PC-9 (cell line): Measurements from ENCODE around the gene UST. TPM values are rescaled to one million over a fixed set of nuclear protein-coding genes. Genes with fewer than 3 reads are reported as not detected.
"Not testable (repeated sequence)": the region's sequence is repeated elsewhere in the genome, so short reads cannot be mapped to it uniquely, and the experiment has no call there.

ENCODE experiments used
- BruUV-seq: library from RNA; stranded (reverse); fragments of 400-500 nt; replicated peaks from 2 replicates; lab custom pipeline; 2021; lab: Mats Ljungman, UMichigan
- CTCF ChIA-PET: fragments of 300-600 bp; sonication (Branson Sonifier 250); formaldehyde crosslinking; loops from one replicate; lab custom pipeline; 2022; ENCODE audit warnings: antibody characterized with exemption; lab: Charles Lee
- POLR2A ChIA-PET: fragments of 300-600 bp; sonication (Branson Sonifier 250); formaldehyde crosslinking; loops from one replicate; lab custom pipeline; 2022; ENCODE audit warnings: antibody characterized with exemption; ENCODE audit not compliant: unreplicated experiment; lab: Charles Lee
- DNase-seq, 2 experiments: peaks; one replicate each; pipeline versions ENCODE4 v3.0.0 to v3.0.0-alpha.2; 2015 to 2022; ENCODE audit warnings: mixed read lengths in 1 of 2
- H2AFZ ChIP-seq: fragments of 200-600 bp; sonication (generic); 2 replicates; pipeline ENCODE4 v1.8.1; 2017; ENCODE audit warnings: antibody characterized with exemption
- H3F3A ChIP-seq: fragments of 200-600 bp; sonication (generic); 2 replicates; pipeline ENCODE4 v1.8.1; 2017; ENCODE audit warnings: antibody characterized with exemption, mild to moderate bottlenecking, low read depth; ENCODE audit not compliant: insufficient read depth
- H3K27ac ChIP-seq: fragments of 200-600 bp; sonication (generic); 2 replicates; pipeline ENCODE4 v1.6.1; 2016; ENCODE audit warnings: mixed run types
- H3K27me3 ChIP-seq: fragments of 200-600 bp; sonication (generic); 2 replicates; pipeline ENCODE4 v1.6.1; 2016; ENCODE audit warnings: low read depth, mixed run types; ENCODE audit not compliant: insufficient read depth
- H3K36me3 ChIP-seq: fragments of 200-600 bp; sonication (generic); 2 replicates; pipeline ENCODE4 v1.6.1; 2016; ENCODE audit warnings: low read depth, mixed run types
- H3K4me1 ChIP-seq: fragments of 200-600 bp; sonication (generic); replicated peaks from 2 replicates; pipeline ENCODE4 v1.6.1; 2016; ENCODE audit warnings: mixed run types; ENCODE audit not compliant: insufficient read depth
- H3K4me2 ChIP-seq: fragments of 200-600 bp; sonication (generic); 2 replicates; pipeline ENCODE4 v1.6.1; 2017; ENCODE audit warnings: mixed run types
- H3K4me3 ChIP-seq: fragments of 200-600 bp; sonication (generic); 2 replicates; pipeline ENCODE4 v1.6.1; 2016; ENCODE audit warnings: mixed run types
- H3K79me2 ChIP-seq: fragments of 200-600 bp; sonication (generic); 2 replicates; pipeline ENCODE4 v1.6.1; 2017; ENCODE audit warnings: low read depth, mixed run types
- H3K9me2 ChIP-seq: fragments of 200-600 bp; sonication (generic); 2 replicates; pipeline ENCODE4 v1.8.1; 2017; ENCODE audit warnings: mild to moderate bottlenecking; ENCODE audit not compliant: insufficient read depth
- H3K9me3 ChIP-seq: fragments of 200-600 bp; sonication (generic); 2 replicates; pipeline ENCODE4 v1.8.1; 2016; ENCODE audit warnings: low read depth; ENCODE audit not compliant: insufficient read depth
- H4K20me1 ChIP-seq: fragments of 200-600 bp; sonication (generic); 2 replicates; pipeline ENCODE4 v1.8.1; 2017; ENCODE audit not compliant: insufficient read depth
- EZH2 ChIP-seq: fragments of 200-600 bp; sonication (generic); IDR thresholded peaks from 2 replicates; pipeline ENCODE4 v1.8.0; 2017; ENCODE audit warnings: antibody characterized with exemption, low read depth
- intact Hi-C: fragments of 100-400 bp; cut with micrococcal nuclease; formaldehyde crosslinking; loops from one replicate; pipeline ENCODE4 v1.10.0; 2022; ENCODE audit not compliant: unreplicated experiment
- total RNA-seq: library from RNA; stranded (reverse); gene quantifications from 2 replicates; pipeline ENCODE4 v1.2.3, GENCODE V29; 2021
- TF ChIP-seq, protein P1 (sequence below): fragments of 200-600 bp; sonication (generic); conservative IDR thresholded peaks from 2 replicates; pipeline ENCODE4 v1.6.1; 2017; ENCODE audit warnings: mixed run types, antibody characterized with exemption, mild to moderate bottlenecking, moderate library complexity

Gene UST
- total RNA-seq, 1 experiment from 2014 or later: 4.2 TPM

DNA sequence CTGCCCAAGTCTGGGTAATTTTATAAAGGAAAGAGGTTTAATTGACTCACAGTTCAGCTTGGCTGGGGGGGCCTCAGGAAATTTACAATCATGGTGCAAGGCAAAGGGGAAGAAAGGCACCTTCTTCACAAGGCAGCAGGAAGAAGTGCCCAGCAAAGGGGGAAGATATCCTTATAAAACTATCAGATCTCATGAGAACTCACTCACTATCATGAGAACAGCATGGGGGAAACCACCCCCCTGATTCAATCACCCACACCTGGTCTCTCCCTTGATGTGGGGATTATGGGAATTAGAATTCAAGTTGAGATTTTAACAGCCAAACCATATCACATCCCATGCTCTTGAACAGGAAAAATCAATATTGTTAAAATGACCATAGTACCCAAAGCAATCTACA, 355.5 kb downstream of the UST start:
- no peak overlapping the region for H3K27ac ChIP-seq
- H4K20me1 ChIP-seq: no peaks in the 10 kb centered on the region
- no peaks in the 10 kb centered on the region for H3K9me2 ChIP-seq
- H3K27me3 ChIP-seq: no peaks in the 10 kb centered on the region
- DNase-seq: no peak
- no peak overlapping the region for H2AFZ ChIP-seq
- H3F3A ChIP-seq: no peaks in the 10 kb centered on the region
- CTCF ChIA-PET: no interaction called here
- intact Hi-C loops: no loop called here
- H3K4me2 ChIP-seq: no peak overlapping the region
- POLR2A ChIA-PET: no interaction called here
- H3K4me1 ChIP-seq: no peaks in the 10 kb centered on the region
- TF ChIP-seq, protein P1, sequence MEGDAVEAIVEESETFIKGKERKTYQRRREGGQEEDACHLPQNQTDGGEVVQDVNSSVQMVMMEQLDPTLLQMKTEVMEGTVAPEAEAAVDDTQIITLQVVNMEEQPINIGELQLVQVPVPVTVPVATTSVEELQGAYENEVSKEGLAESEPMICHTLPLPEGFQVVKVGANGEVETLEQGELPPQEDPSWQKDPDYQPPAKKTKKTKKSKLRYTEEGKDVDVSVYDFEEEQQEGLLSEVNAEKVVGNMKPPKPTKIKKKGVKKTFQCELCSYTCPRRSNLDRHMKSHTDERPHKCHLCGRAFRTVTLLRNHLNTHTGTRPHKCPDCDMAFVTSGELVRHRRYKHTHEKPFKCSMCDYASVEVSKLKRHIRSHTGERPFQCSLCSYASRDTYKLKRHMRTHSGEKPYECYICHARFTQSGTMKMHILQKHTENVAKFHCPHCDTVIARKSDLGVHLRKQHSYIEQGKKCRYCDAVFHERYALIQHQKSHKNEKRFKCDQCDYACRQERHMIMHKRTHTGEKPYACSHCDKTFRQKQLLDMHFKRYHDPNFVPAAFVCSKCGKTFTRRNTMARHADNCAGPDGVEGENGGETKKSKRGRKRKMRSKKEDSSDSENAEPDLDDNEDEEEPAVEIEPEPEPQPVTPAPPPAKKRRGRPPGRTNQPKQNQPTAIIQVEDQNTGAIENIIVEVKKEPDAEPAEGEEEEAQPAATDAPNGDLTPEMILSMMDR: no peak
- TF ChIP-seq EZH2: no peak
- no peak overlapping the region for H3K4me3 ChIP-seq
- no peaks in the 10 kb centered on the region for H3K79me2 ChIP-seq
- H3K9me3 ChIP-seq: peaks cover 4% of the 10 kb centered on the region; the same call in 1 of the 2 replicates
- no peaks in the 10 kb centered on the region for H3K36me3 ChIP-seq
- no TSS peak for BruUV-seq

DNA sequence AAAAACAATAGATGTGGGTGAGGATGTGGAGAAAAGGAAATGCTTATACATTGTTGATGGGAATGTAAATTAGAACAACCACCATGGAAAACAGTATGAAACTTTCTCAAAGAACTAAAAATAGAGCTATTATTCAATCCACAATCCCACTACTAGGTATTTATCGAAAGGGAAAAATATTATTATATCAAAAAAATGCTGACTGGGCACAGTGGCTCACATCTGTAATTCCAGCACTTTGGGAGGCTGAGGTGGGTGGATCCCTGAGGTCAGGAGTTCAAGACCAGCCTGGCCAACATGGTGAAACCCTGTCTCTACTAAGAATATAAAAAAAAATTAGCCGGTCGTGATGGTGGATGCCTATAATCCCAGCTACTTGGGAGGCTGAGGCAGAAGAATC, 357.1 kb downstream of the UST start:
- DNase-seq, BruUV-seq, H3K27ac ChIP-seq, H3K36me3 ChIP-seq, H3K4me3 ChIP-seq, intact Hi-C loops, H3K79me2 ChIP-seq, POLR2A ChIA-PET, CTCF ChIA-PET, H3K27me3 ChIP-seq, H3K4me2 ChIP-seq, H3F3A ChIP-seq, H4K20me1 ChIP-seq, H3K4me1 ChIP-seq, H2AFZ ChIP-seq, H3K9me2 ChIP-seq, H3K9me3 ChIP-seq: not testable (repeated sequence)

DNA sequence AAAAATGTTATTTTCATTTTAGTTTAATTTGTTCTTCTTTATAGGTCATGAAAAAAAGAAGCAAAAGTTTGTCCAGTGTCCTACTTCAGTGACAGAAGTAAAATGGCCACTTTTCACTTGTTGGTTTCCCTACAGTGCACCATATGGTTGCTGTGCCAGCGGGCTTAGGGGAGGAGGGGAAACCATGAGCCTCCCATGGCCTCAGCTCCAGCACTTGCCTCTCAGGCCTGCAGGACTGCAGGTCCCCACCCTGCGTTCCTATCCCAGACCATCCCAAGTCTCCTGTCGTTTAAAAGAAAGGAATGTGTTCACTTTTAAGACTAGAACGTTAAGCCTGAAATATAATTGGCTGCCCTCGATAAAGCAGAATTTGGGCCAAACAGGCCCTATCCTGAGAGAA, 360.7 kb downstream of the UST start:
- ChIA-PET POLR2A (no interaction called here), CTCF (no interaction called here)
- no peak overlapping the region for H3K4me2 ChIP-seq
- no peak overlapping the region for H3K4me3 ChIP-seq
- H3K27me3 ChIP-seq: no peaks in the 10 kb centered on the region
- no peaks in the 10 kb centered on the region for H3F3A ChIP-seq
- H3K36me3 ChIP-seq: no peaks in the 10 kb centered on the region
- TF ChIP-seq, protein P1: no peak
- TF ChIP-seq EZH2: no peak
- intact Hi-C loops: no loop called here
- no peaks in the 10 kb centered on the region for H3K9me2 ChIP-seq
- H3K4me1 ChIP-seq: no peaks in the 10 kb centered on the region
- no peak overlapping the region for H2AFZ ChIP-seq
- BruUV-seq: no TSS peak
- no peaks in the 10 kb centered on the region for H3K9me3 ChIP-seq
- DNase-seq: no peak
- no peak overlapping the region for H3K27ac ChIP-seq
- H3K79me2 ChIP-seq: no peaks in the 10 kb centered on the region
- no peaks in the 10 kb centered on the region for H4K20me1 ChIP-seq

DNA sequence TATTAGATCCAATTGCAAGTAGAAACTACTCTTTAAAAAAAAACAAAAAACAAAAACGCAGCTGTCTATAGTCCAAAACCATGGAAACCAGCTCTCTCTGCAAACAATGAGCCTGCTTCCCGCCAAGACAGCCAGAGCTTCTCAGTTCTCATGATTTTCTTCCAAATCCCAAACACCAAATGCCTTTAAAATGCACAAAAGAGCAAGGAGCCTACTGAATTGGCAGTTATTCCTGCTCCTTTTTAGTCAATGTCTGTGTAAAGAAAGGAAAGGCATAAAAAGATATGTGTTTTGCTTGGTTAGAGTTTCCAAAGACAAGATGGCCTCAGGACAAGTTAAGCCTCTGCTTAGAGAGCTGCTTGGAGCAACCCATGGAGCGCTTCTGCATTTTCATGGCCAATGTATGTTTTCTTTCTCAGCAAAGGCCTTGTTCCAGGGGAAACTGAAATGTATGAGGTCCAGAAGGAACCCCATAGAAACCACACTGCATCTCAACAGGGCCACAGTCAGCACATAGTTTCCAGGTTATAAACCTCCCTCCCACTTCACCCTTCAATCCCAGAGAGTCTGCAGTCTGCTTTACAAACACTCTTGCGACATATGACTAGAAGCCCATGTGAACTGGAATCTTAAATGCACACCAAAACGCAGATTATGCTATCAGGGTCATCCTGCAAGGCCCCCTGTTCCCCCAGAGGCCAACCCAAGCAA, 361.4 kb downstream of the UST start:
- POLR2A ChIA-PET: no interaction called here
- CTCF ChIA-PET: no interaction called here
- Histone ChIP-seq H2AFZ (no peak overlapping the region), H3K27me3 (no peaks in the 10 kb centered on the region), H4K20me1 (no peaks in the 10 kb centered on the region), H3K27ac (no peak overlapping the region), H3K4me2 (no peak overlapping the region), H3K9me2 (no peaks in the 10 kb centered on the region), H3F3A (no peaks in the 10 kb centered on the region), H3K9me3 (no peaks in the 10 kb centered on the region), H3K4me3 (no peak overlapping the region), H3K4me1 (no peaks in the 10 kb centered on the region), H3K79me2 (no peaks in the 10 kb centered on the region), H3K36me3 (no peaks in the 10 kb centered on the region)
- no peak for DNase-seq
- no peak for TF ChIP-seq EZH2
- TF ChIP-seq, protein P1: no peak
- BruUV-seq: no TSS peak
- intact Hi-C loops: no loop called here
